Epithelial cell of esophagus (primary cell): ENCODE data around the gene SEMA6A.
"Not testable (repeated sequence)": the region's sequence is repeated elsewhere in the genome, so short reads cannot be mapped to it uniquely, and the experiment has no call there.

Experiments used
- DNase-seq: peaks from one replicate; pipeline ENCODE4 v3.0.0; 2010; ENCODE audit warnings: low read depth
- H3K4me3 ChIP-seq: 2 replicates; pipeline ENCODE4 v1.5.1; 2011; ENCODE audit warnings: mild to moderate bottlenecking, low read length, control low read depth
- TF ChIP-seq, protein P1 (sequence below): IDR thresholded peaks from 2 replicates; pipeline ENCODE4 v1.5.1; 2011; ENCODE audit warnings: low read depth, mild to moderate bottlenecking, low read length, control low read depth, inconsistent platforms; ENCODE audit not compliant: insufficient read depth; ENCODE audit errors: missing control alignments

The SEMA6A gene

DNA sequence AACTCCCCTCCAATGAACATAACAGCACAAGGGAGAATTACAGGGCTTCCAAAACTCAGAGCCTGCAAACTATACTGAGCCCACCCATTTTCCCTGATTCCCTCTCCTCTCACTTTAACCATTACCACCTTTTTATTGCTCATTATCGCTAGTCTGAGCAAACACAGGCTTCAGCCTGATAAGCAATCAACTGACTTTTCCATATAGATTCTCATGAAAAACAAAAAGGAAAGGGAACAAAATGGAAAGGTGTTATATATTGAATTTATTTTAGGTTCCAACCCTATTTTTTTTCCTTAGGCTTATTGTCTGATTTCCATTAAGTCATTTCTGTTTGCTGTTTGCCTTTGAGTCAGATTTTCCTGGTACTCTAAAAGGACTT lies 27.9 kb downstream of the SEMA6A start:
- H3K4me3 ChIP-seq, result no peak overlapping the region
- TF ChIP-seq, protein P1, sequence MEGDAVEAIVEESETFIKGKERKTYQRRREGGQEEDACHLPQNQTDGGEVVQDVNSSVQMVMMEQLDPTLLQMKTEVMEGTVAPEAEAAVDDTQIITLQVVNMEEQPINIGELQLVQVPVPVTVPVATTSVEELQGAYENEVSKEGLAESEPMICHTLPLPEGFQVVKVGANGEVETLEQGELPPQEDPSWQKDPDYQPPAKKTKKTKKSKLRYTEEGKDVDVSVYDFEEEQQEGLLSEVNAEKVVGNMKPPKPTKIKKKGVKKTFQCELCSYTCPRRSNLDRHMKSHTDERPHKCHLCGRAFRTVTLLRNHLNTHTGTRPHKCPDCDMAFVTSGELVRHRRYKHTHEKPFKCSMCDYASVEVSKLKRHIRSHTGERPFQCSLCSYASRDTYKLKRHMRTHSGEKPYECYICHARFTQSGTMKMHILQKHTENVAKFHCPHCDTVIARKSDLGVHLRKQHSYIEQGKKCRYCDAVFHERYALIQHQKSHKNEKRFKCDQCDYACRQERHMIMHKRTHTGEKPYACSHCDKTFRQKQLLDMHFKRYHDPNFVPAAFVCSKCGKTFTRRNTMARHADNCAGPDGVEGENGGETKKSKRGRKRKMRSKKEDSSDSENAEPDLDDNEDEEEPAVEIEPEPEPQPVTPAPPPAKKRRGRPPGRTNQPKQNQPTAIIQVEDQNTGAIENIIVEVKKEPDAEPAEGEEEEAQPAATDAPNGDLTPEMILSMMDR, result no peak
- no peak for DNase-seq

DNA sequence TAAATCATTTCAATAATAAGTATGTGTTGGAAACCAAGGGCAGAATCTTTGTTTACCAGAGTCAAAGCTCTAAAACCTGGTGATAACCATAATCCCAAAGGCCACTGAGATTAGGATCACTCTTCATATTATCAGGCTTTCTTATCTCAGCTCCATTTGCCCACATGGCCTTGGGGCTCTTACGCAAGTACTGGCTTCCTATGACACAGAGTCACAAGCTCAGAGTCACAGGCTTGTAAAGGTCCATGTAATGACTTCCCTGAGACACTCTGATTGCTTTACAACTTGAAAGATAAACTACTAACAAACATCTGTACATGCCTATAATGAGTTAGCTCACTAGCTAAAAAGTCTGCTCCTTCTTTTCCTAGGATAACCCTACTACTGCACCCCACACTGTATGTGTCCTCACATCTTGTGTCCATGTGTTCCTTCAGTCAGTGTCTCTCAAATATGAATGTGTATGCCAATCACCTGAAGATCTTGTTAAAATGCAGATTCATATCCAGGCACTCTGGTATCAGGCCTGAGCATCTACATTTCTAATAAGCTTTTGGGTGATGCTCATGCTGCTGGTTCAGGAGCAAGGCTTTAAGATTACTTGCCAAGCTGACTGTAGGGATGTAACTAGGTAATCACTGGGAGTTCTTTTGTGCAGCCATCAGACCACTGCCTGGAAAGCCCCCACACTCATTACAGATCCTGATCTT lies 28.4 kb downstream of the SEMA6A start:
- DNase-seq, result peak; percentile 18

DNA sequence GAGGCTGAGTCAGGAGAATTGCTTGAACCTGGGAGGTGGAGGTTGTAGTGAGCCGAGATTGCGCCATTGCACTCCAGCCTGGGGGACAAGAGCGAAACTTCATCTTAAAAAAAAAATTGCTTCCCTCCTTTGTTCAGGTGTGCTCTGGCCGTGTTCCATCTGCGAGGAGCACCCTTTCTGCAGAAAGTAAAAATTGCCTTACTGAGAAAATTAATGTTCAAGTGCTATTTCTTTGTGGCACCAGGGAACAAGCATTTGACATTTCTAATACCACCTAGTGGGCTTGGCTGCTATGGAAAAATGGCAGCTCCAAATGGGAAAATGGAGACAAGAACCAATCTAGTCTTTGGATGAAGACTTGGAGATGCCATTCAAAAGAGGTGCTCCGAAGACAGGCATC lies 29.2 kb downstream of the SEMA6A start:
- DNase-seq, H3K4me3 ChIP-seq: not testable (repeated sequence)

More for the DNA sequence above, 28.4 kb downstream of the SEMA6A start:
- TF ChIP-seq, protein P1, result no peak
- no peak overlapping the region for H3K4me3 ChIP-seq

DNA sequence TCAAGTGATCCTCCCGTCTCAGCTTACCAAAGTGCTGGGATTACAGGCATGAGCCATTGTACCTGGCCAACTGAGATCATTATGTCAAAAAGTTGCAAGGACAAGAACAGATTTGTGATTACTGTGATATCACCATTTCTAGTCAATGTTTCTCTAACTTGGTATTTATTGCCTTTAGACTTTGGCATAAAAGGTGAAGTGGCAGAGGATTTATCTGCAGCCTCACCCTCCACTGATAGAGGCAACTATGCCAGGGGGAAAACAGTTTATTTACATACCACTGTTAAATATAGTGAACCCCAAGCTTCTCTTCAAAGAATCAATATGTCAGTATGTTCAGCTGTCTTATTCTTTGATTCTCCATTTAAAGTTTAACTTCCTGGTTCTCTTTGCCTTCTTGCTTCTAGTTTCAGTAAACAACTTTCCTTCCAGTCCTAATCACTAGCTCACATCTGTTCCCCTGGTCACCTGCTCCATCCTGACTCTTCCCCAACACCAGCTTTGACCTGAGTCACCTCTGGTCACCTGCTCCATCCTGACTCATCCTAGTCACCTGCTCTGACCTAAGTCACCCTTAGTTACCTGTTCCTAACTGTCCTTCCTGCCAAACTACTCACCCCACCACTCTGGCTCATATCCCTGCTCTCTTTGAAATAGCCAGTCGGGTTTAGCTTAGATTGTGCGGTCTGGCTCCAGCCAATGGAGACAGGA lies 29.9 kb downstream of the SEMA6A start:
- no peak overlapping the region for H3K4me3 ChIP-seq
- no peak for DNase-seq
- TF ChIP-seq, protein P1, result no peak

DNA sequence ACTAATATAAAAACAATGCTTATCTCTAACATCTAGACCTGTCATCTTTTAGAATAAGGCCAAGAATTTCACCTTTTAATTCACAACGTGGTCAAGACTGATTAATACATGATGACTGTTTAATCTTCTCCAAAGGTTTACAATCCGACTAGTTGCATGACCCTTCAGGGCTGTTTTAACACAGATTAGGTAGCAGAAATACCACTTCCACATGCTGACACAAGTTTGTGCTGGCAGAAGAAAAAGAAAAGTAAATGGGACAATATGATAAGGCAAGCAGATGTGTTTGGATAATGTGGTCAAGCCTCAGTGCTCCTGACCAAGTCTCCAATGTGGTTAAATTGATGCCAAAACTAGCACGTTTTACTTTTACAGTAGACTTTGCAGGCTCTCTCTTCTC lies 31.1 kb downstream of the SEMA6A start:
- TF ChIP-seq, protein P1, result no peak
- no peak overlapping the region for H3K4me3 ChIP-seq
- DNase-seq, result peak; percentile 3

DNA sequence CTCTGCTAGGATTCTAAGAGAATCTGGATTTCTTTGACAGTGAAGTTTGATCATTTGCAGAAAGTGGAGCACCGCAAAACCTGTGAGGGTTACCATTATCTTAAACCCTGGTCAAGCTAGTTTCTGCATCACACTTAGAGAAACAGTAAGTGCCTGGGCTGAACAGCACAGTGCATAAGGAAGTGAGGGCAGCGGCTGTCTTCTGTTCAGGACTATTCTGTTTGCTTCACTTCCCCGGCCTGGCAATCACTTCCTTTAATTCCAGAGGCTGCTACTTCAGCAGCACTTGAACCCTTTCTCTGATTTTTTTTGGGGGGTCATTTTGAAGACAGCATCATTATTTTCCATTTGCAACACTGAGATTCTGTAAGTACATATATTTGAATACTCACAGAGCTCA lies 32.0 kb downstream of the SEMA6A start:
- H3K4me3 ChIP-seq, result no peak overlapping the region
- no peak for DNase-seq
- TF ChIP-seq, protein P1, result no peak

DNA sequence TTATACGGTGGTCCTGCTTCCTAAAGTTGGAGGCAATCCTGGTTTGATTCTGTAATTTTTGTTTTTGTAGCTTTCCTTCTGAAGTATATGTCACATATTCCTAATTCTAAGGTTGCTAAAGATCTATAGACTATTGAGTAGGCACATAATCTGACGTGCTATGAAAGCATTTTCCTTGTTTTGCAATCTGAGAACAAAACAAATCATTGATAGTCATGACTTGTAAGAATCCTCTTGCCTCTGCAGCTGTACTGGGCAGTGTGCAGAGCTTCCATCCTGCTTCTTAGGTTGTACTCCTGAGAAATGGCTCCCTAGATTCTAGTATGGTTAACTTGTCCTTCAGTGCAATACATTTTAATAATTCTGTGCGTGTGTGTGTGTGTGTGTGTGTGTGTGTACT lies 35.4 kb downstream of the SEMA6A start:
- no peak overlapping the region for H3K4me3 ChIP-seq
- TF ChIP-seq, protein P1, result no peak
- no peak for DNase-seq
